SIG-M5 (cell line): ENCODE results near the gene SMAD7.

Experiments
- DNase-seq: peaks from one replicate; lab custom pipeline; 2025; lab: John Stamatoyannopoulos, UW

The SMAD7 gene

DNA sequence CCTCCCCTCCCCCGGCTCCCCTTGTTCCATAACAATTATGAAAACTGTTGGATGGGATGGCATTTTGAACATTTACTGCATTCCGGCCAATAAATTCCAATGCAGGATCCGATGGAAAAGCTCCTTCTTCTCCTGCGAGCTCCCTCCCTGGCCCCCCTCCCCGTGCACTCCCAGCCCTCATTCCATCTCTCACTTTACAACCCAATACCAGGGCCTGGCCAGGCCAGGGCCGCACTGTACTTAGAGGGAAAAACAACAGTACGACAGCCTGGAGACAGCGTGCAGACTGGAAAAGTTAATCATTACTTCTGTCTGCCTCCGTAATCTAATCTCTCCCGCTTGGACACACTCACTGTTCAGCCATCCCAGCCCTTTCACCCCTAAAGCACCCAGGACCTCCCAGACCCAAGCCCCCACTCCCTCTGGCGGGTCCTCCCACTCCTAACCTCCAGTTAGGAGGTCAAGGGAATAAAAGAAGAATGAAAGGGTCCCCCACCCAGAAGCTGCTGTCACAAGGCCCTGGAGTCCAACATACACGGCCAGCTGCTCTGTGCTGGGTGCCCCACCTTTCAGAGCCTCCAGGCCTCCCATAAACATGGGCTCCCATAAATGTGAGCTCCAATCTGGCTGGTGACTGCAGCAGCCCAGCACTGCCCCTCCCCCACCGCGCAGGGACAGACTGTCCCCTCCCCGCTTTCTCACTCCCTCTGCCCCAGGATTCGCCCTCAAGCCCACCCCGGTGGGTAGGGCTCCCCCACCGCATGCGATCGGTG is 20.6 kb downstream of the SMAD7 start:
- no peak for DNase-seq

DNA sequence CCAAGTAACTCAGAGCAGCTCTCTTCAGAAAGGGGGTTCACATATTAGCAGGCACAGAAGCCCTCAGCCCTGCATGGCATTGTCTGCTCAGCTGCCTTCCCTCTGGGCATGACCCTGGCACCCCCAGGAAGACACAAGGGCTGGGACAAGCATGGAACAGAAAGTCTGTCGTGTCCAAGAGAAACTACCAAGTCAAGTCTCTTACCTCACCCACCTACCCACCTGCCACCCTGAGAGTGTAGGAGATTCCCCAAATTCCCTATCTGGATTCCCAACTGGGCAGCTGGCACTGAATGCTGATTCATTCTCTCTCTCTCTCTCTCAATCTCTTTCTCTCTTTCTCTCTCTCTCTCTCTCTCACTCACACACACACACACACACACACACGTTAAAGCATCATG is 21.6 kb downstream of the SMAD7 start:
- no peak for DNase-seq

DNA sequence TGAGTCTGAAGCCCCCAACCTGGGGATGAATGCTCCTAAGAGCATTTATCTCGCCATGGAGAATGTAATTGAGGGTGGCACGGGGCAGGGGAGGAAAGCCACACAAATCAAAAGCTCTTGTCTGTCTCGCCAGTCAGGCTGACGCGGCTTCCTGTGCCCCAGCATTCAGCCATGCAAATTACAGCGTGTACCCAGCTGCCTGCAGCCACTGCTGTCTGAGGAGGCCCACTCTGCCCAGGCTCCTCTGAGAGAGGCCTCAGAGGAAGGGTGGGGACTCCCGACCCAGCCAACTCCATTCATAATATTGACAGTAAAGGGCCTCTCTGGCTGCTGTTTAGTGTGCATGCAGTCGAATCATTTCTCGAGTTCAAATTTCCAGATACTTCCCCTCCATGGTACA is 22.0 kb downstream of the SMAD7 start:
- DNase-seq = no peak

DNA sequence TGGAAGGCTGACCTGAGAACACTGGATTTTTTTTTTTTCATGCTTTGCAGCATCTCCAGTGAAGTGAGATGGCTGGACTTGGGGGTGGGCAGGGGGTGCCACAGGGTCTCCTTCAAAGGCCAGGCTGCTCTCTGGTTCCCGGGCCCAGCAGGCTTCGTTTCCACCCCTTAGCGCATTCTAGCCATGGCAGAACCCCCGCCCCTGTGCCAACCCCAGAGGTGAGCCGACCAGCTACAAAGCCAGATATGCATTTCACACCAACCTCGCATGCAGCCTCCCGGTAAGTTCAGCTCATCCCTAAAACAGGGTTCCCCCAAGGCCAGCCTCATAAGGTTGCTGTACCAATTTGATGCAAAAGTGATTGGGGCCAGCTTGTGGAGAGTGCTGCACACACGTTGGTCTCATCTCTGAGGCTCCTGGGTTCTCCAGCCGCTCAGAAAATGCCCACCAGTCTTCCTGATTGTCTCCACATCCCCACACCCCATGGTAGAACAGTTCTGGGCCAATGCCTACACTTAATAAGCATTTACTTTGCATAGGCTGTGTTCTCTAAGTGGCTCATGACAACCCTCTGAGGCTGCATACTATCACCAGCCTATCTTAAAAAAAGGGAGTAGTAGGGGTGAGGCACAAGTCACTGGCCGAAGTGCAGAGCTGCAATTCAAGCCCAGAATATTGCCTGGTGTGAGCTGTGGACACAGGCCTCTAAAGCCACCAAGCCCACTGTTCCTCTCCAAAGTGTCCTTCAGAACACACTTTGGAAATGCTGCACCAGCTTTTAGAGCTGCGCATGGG is 23.3 kb downstream of the SMAD7 start:
- DNase-seq = no peak

DNA sequence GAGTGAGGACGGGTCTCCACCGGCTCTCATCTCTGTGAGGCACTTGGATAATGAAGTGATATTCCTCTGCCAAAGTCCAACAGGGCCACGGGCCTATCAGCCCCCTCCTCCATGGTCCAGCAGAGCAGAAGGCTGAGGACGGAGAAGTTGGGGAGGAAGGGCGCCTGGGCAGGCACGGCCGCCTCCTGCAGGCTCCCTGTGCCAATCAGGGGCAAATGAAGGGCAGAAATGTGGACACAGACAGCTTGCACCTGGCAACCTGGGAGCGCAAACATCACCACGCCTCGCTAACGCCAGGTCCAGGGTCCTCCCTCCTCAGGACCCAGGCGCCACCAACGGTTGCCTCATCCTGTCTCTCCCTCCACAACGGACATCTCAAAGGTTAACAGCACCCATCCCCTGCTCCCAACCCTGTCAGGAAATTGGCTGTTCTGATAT is 24.3 kb downstream of the SMAD7 start:
- no peak for DNase-seq

DNA sequence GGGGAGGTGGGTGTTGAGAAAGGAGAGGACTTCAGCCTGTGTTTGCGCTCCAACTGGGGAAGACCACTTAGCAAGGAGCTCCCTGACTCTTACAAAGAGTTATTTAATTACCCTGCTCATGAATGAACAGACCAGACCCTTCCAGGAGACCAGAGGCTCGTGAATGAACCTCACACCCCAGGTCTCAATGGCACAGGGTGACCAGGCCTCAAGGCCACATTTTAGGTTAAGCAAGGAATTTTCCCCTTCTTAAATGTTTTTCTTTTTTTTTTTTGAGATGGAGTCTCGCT is 25.3 kb downstream of the SMAD7 start:
- DNase-seq = no peak

DNA sequence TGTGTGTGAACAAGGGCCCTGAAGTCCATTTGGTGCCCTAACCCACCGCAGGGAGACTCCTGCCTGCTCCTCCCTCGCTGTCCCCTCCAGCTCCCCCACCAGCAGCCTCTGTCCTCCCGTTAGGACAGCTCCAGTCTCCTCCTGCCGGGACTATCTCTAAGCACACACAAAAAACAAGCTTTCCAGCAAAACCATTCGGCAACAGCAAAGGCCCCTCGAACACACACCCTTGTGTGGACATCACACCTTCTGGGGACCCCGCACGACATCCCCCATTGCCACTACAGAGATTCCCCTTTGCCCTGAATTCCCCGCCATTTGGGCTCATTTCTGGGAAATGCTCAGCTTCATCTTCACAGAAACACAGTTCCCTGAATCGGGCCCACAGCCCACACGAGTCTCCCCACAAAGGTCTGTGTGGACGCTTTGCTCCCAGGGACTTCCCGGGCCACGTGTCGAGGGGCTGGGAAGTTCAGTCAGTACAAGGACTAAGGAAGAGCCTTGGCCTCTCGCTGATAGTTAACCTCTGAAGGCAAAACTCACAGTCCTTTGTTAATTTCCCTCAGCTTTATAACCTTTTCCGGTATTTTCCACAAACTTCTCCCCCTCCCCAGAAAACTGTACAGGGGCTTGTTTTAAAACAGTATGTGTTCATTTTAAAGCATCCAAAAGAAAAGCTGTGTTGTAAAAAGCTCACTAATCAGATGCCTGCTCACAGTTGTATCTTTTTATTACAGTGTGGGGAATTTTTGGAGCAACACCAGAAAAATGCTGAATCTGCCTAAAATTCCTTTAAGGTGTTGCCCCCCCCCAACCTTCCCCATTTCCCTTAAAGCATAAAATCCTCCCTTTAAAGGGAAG is 25.9 kb downstream of the SMAD7 start:
- DNase-seq = no peak

DNA sequence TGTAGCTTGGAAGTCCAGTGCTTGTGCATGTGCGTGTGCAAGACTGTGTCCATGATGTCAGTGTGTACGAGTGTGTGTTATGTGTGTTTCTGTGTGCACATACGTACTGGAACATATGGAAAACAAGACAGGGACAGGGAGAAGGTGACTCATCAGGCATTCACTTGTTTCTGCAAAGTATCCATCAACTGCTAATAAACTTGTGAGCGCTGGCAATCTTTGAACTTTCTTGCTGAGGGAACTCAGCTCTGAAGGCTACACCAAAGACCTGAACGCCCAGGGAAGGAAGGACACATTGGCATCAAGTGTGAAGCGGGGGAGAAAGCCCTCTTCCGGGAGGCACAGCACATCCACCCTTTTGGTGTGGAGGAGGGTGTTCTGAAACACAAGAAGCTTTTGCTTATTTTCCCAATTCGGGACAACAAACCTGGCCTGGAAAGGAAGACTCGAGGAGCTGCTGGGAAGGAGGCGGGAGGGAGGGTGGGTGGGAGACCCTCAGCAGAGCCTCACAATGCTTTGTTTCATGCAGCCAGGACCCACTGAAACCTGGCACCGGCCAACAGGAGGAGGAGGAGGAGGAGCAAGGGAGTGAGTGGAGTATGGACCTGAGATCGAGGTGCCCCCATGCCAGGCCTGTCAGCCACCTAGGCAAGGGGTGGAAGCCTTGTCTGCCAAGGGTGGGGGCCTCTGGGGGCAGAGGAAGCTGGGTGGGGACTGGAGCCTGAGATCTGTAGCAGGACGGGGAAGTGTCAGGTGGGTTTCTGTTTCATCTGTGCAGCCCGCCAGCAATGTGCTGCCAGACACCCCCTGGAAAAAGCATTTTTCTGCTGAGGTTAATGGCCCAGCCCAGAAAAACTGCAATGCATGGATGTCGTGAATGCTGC is 26.8 kb downstream of the SMAD7 start:
- DNase-seq = no peak

DNA sequence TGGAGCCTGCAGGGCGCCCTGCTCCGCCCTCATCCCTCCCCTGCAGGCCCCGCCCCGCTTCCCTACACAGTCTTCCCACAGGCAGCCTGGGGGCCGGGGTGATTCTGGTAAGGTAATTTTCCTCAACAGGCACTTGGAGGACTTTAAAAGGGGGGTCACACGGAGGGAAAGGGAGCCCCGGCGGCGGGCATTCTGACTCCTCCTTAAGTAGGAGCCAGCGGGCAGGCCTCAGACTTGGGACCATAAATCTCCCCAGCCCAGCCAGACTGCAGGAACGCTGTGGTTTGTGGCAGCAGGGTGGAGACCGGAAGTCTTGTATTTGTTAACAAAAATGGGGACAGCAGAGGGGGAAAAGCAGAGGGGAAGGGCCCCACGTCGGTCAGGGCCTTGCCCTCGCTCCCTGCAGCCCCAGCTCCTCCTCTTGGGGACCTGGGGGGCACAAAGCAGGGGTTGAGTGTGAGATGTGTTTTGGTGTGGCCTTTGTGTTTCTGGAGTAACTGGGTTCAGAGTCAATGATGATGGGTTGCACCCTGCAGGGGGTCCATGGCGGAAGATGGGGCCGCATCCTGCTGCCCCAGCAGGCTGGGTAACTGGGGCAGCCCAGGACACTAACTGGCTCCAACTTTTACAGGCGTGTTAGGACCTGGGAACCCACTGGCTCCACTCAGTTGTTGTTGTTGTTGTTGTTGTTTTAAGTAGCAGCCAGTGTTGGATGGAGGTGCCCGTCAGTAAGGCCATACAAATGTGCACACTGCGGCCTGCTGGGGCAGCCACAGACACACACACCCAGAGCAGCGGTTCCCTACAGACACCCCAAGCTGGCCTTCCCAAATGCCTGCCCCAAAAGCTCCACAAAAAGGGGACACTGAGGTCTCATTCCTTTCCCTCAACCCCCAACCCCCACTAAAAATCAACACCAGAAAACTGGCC is 27.7 kb downstream of the SMAD7 start:
- no peak for DNase-seq

DNA sequence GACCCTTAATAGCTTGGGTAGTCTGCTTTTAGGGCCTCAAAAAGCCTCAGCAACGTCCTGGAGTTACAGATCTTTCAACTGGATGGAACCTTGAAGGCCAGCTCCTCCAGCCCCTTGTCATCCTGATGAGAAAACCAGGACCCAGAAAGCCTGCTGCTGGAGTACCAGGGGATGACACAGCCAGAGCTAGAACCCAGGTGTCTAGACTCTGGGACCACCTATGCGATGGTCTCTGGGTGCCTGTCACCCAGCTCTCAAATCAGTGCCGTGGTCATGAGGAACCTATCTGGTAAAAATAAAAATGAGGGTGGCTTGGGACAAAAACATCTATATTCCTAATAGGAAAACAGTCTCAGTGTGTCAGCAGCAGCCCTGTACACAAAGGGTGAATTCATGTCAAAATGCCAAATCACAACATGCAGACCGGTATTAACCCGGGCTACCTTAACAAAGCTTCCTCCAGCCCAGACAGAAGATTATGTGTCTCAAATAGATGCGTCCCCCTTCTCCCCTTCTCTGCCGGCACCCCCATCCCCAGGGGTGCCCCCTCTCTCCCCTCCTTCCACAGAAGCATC is 28.5 kb downstream of the SMAD7 start:
- DNase-seq = no peak

DNA sequence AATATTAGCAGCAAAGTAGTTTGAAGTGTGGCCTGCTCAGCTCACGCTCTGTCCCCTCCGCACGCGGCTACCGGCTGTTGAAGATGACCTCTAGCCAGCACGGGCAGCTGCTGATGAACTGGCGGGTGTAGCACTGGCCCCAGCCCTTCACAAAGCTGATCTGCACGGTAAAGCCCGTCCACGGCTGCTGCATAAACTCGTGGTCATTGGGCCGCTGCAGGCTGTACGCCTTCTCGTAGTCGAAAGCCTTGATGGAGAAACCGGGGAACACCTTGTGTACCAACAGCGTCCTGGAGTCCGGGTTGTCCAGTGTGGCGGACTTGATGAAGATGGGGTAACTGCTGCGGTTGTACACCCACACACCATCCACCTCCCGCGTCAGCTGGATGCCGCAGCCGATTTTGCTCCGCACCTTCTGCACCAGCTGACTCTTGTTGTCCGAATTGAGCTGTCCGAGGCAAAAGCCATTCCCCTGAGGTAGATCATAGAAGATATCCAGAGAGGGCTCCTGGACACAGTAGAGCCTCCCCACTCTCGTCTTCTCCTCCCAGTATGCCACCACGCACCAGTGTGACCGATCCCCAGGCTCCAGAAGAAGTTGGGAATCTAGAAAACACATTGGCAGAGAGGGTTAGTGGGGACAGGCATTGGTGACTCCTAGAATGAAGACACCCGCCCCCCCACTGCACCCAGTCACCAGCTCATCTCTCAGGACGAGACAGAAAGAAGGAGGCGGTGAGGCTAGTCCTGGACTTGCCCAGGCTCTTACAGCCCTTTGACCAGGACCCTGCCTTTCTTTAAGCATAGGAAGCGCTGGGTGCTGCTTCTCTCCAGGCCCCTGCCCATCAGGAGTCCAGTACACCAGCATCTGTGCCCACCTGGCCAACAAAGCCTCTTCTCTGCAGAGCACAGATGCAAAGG is 29.2 kb downstream of the SMAD7 start:
- no peak for DNase-seq

DNA sequence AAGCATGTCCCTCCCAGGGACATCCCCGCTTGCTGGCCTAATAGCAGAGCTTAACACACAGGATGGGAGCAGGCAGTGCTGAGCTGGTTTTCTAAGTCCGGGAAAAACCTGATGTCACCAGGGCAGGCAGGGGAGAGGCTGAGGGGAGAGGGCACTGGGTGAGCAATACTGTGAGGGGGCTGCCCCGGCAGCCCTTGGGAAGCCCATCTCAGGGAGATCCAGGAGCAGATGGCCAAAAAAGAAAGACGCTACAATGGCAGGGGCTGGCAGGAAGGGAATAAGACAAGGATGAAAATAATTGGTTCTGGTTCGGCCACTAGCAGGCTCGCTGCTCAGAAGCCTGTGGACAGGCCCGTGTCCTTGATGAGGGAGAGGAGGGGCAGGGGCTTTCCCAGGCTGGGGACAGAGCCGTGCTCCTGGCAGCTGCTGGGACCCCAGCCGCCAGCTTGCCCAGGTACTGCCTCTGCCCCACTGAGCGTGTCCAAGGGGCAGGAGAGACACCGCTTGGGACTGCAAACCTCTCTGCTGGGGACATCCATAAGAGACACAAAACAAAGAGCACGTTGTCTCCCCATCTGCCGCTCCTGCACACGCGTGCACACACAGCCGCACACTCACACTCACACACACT is 30.2 kb downstream of the SMAD7 start:
- no peak for DNase-seq

DNA sequence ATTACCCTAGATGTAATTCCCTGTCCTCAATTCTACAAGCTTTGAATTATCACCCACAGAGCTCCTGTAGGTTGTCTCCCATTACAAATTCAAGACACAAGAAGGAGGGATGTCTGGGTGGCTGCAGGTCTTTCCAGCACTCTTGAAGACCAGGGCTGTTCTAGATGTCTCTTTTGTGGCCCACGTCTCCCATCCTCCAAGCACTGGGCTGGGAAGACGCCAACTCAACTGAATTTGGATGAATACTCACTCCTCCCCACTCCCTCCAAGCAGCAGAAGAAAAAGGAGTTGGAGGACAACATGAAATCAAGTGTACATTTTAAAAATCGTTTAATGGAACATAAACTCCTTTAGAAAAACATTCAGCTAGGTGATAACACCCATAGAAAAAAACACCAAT is 31.2 kb downstream of the SMAD7 start:
- no peak for DNase-seq

DNA sequence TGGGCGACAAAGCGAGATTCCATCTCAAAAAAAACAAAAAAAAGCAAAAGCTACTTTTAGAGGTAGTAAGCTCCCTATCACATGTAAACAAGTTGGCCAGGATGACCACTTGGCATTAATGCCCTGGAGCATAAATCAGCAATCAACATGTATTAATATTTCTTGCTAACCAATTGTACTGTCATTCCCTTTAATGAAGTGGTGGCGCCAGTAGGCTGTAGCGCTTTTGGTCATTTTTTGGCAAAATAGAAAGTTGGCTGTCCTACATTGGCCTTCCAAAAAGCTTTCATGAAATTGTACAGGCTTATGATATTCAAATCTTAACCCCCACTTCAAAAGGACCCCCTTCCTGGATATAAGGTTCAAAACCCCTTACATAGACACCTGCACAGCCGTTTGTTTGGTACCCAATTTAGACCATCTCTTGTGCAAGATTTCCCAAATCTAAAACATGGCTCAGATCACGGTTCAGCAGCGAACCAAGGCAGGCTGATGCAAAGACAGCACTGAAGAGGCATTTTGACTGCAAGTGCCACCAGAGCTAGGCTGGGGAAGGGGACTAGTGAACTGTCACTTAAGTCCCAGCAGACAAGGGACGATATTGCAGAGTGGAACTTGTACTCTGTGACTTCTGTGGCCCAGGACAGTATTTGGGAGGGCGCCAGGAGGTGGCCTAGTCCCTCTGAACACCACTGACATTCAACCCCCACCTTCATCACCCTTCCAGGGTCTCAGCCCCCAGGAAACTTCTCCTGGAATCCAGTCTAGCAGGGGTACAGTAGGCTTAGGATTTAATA is 31.9 kb downstream of the SMAD7 start:
- no peak for DNase-seq

DNA sequence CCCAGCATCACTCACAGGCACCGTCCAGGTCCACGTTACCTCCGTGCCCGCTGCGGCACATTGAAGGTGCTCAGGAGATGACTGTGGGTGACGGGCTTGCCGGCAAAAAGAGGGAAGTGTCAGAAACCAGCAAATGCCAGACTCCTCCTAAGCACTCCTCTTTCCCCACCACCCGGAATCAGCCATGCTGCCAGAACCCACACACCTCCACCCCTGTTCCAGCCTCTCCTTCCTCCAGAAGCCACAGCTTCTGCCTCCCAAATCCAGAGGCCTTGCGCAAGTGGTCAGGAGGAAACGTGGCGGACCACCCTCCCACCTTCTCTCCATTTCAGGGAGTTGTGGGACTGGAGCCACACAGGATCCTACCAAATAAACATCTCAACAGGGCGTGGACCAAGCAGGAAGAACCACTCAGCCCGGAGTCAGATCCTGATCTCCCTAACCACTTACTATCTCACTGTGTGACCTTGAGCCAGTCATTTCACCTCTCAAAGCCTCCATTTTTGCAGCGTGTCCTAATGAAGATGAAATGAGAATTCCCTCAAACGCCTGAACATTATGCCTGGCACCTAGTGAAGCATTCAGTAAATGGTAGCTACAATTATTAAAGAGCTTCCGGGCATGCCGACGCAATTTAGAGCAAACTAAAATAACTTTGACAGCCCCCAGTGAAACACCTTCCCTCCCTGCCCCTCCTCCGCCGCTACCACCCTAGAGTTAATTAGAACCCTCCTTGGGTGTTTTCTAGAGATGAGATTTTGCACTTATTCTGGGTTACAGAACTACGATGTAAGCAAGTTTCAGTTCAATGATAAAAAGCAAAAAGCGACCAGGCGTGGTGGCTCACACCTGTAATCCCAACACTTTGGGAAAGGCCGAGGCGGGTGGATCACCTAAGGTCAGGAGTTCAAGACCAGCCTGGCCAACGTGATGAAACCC is 32.9 kb downstream of the SMAD7 start:
- no peak for DNase-seq

DNA sequence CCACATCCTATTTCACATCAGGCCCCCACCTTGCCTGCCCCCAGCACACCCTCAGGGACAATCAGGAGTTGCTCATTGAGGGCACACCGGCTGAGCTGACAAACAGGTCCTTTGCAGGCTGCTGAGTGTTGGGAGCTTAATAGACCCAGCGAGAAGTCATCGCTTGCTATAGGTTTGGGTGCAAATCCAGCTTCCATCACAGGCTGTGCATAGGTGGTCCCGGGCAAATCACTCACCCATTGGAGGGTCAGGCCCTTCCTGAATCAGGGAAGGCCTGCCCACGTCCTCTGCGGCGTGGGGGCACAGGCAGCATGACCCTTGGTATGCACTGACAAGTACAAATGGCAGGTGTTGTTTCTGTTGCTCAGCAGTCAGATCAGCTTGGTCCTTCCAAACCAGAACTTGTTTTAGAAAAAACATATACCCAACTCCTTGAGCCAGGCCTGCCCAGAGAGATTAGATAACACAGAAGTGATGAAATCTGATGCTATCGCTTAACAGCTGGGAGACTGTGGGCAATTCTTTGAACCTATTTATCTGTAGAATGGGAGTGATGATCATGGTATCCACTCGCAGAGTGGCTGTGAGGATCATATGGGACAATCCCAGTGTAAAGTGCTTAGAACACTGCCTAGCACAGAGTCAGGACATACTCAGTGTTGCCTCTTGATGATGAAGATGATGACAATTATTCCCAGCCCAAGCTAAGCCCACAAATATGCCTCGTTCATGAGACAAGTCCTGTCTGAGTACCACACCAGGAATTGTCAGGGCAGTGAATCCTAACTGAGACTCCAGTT is 34.9 kb downstream of the SMAD7 start:
- DNase-seq = no peak
